ENCODE data around the gene DBX1.

DNA sequence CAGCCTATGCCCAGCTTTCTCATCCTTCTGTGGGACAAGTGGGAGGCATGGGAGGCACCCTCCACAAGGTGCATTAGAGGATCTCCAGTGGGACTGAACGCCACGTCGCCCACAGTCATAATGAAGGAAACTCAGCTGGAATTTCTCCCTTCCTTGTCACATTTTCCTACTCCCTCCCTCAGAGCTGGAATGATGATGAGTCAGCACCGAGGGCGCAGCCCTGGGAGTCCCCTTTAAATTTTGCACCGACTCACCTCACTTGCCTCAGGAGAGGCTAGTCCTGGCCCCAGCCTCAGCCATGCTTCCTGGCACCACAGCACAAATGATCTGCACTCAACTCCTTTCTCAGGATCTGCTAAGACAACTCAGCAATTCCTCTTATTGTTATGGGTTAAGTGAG, 34.3 kb downstream of the DBX1 start:
- TF ChIP-seq, protein P1, sequence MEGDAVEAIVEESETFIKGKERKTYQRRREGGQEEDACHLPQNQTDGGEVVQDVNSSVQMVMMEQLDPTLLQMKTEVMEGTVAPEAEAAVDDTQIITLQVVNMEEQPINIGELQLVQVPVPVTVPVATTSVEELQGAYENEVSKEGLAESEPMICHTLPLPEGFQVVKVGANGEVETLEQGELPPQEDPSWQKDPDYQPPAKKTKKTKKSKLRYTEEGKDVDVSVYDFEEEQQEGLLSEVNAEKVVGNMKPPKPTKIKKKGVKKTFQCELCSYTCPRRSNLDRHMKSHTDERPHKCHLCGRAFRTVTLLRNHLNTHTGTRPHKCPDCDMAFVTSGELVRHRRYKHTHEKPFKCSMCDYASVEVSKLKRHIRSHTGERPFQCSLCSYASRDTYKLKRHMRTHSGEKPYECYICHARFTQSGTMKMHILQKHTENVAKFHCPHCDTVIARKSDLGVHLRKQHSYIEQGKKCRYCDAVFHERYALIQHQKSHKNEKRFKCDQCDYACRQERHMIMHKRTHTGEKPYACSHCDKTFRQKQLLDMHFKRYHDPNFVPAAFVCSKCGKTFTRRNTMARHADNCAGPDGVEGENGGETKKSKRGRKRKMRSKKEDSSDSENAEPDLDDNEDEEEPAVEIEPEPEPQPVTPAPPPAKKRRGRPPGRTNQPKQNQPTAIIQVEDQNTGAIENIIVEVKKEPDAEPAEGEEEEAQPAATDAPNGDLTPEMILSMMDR (IDR thresholded peaks at IDR 0.05): no peak
- TF ChIP-seq POLR2AphosphoS5 (IDR thresholded peaks at IDR 0.05) (no peak), POLR2A (IDR thresholded peaks at IDR 0.05) (no peak), EP300 (IDR thresholded peaks at IDR 0.05) (no peak)
